Bone marrow (tissue), 2 donors: ENCODE results near the gene S100PBP.

Experiments used
- DNase-seq, 2 donors: peaks; one replicate each; lab custom pipeline; 2025; lab: John Stamatoyannopoulos, UW

S100PBP gene

DNA sequence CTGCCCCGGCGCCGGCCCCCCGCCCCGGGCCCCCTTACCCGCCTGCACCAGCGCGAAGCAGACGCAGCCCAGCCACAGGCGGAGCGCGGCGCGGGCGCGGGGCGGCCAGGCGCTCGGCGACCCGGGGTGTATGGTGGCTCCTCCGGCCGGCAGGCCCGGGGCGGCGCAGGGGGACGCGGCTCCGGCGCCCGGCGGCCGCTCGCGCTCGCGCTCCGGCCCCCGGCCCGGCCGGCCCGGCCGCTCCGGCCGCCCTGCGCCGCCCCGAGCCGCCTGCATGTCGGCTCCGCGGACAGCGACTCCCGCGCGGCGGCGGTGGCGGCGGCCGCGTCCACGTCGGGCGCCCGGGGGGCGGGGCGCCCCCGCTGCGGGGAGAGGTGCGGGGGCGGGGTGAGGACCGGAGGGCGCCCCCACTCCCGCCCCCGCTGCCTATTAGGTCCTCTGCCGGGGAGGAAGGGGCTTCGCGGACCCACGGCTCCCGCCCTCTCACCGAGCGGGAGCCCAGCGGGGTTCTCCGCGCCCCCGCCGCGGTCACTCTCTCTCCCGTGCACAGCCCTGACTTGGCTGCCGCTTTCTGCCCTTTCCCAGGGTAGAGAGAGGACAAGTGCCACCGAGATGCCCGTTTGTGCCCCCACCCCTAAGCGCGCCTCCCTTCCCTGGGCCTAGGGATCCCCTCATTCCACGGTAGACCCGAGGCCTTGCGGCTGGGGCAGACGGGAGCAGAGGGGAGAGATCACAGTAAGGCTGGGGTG lies 53.3 kb downstream of the S100PBP start, which contains the start of gene FNDC5:
Gene FNDC5 (minus strand): TSS at position 298 of the 749 bp plus-strand sequence.
- DNase-seq: no peak

DNA sequence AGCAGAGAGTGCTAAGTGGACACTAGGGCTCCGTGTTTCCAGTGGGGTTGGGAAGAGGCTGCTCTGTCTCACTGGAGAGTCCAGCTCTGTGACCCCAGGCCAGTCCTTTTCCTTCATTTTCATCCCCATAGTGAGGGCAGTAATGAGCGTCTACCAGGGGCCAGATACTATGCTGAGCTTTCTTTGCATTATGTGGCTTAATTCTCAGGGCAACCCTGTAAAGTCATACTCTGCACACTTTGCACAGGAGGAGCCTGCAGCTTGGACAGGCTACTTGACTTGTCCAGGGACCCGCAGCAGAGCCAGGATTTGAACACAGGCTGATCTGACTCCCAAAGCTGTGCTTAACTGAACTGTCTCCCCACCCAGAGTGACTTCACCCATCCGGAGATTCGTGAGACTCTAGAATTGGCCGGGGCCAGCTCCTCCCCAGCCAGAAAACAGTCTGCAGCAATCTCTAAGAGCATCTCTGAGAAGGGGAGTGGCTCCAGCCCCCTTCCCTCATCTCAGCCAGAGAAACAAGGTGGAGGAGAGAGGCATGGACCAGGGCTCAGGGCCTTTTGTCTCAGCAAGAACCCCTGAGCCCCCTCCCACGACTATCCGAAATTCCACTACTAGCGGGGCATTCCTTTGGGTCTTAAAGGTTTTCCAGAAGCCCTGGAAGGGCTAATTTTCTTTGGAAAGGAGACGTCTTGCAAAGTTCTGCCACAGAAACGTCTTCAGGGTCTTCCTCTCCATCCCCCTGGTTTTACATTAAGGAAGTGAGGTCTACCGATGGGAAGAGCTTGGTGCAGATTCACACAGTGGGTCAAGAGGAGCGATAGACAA lies 54.1 kb downstream of the S100PBP start:
- no peak for DNase-seq

DNA sequence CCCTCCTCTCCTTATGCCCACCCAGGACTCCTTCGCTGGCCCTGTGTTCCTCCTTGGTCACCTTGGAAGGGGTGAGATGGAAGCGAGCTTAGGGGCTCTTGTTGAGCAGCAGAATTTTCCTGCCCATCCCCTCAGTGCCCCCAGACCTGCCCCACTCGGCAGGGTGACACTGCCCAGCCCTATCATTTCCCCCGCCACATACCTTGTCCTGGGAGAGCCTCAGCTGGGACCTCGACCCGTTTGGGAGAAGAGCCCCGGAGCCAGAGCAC lies 54.7 kb downstream of the S100PBP start:
- no peak for DNase-seq

DNA sequence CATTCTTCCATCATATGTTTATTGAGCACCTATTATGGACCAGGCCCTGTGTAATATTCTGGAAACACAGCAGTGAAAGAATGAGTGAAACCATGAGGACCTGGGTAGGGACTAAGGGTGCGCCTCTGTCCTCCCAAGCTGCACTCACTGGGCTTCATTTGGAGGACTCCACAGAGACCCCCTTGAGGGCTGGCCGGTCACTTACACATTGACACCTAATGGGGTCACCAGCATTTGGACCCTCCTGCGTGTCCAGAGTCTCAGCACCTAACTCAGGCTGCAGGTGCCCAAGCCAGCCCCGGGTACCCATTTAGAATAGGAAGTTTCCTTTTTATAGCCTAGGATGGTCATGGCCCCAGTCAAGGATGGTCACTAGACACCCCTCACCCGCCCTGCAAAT lies 56.0 kb downstream of the S100PBP start:
- no peak for DNase-seq

DNA sequence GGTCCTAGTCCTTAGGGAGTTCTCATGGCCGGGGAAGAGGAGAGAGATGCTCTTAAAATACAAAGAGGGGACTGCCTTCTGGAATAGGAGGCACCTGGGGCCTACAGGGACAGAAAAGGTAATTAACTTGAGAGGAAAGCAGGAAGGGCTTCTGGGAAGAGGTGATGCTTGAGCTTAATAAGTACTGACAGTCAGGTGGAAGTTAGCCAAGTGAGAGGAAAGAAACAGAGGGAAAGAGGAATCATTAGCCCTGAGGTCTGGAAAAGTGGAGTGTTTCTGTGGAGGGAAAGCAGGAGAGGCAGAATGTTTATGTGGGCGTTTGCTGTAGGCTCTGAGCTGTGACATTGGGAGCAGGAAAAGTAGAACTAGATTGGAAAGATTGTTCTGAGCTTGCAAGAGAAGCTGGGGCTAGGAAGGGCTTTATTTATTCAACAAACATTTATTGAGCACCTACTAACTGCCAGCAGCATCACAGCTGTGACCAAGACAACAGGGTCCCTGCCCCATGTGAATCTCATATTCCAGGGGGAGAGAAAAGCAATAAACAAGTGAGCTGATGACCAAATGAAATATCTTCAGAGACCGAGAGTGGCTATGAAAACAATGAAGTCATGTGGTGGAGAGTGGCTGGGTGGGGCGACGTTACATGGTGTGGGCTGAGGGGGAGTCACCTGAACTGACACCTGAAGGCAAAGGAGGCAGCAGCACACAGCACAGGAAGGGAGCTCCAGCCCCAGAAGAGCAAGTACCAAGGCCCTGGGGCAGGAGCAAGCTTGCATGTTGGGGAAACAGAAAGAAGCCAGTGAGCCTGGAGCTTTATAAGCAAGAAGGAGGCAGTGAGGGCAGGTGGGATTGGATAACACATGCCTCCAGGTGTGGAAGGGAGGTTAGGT lies 57.7 kb downstream of the S100PBP start:
- no peak for DNase-seq

DNA sequence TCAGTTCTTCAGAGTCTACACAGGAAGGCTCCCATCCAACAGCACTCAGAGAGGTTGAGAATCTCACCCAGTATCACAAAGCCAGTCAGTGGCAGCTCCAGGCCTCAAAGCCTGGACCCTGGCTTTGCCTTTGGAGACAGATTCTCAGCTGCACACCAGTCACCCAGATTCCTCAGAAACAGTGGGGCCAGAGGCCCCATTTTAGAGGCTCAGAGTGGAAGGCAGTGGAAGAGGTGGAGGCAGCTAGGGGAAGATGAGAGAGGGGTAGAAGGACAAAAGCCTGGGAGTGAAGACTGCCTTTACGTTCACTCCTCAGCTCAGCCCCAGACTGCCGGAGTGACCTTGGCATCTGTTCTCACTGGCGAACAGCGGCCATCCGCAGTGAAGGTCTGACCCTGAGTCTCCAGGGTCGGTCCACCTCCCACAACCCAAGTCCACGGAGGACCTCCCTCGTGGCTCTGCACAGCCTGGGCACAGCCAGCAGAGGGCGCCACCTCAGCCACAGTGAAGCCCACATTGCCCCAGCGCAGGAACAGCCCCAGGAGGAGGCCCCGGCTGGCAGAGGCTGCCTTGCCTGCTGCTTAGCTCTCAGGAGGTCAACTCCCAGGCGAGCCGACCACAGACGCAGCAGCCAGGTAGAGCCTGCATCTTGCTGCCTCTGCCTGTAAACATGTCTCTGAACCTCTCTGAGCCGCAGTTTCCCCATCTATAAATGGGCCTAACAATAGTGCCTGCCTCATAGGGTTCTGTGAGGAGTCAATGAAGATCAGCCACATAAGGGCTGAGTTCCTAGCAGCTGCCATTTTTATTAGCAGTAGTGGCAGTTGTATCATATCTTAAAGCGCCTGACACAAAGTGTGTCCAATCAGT lies 59.1 kb downstream of the S100PBP start:
- peak; percentile 35 to 48 for DNase-seq

DNA sequence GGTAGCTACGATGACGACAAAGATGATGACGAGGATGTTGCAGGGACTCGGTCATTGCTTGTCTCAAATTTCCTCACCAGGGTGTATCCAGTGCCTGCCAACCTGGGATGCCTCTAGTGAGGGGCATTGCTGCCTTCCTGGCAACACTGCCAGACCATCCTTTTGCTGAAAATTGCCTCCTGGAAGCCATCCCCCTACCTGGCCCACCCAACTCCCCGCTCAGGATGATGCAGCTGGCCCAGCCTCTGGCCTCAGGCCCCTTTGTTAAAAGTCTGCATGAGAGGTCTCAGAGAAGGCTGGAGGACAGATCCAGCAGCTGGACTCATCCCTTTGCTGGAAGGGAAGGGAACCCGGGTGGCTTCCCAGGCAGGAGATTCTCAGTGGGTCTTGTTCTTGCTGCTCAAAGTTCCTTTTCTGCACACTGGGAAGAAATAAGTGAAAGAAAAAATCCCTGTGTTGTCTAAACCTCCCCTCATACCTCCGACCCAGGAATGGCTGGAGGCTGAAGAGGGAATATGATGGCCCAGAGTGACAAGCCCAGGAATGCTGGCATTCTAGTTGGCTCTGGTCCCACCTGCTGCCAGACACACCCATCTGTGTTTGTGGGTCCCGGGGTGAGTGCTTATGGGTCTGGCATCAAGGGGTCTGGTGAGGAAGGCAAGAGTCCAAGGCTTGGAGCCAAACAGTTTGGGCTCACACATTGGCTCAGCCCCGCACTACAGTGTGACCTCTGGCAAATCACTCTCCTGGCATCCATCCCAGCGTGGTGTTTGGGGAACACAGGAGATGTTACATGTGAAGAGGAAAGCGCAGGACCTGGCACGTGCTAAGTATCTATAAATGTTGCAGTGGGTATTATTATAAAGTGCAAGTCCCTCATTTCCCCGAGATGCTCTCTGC lies 60.0 kb downstream of the S100PBP start:
- DNase-seq: no peak

DNA sequence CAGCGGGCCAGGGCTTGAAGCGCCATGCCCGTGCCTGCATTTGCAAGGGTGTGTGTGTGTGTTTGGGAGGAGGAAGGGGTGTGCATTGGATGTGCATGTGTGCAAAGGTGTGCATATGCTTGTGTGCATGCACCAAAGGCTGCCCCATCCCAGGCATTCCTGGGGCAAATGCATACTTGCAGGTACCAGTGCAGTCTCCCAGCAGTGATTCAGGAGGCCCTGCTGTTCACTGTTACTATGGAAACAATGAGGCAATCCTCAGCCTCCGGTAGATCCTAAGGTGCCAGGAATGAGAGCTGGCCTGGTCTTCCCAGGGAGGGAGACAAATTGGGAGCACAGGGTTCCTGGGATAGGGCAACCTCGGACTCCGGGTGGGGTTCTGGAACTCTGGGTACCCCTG lies 60.7 kb downstream of the S100PBP start:
- DNase-seq: no peak

DNA sequence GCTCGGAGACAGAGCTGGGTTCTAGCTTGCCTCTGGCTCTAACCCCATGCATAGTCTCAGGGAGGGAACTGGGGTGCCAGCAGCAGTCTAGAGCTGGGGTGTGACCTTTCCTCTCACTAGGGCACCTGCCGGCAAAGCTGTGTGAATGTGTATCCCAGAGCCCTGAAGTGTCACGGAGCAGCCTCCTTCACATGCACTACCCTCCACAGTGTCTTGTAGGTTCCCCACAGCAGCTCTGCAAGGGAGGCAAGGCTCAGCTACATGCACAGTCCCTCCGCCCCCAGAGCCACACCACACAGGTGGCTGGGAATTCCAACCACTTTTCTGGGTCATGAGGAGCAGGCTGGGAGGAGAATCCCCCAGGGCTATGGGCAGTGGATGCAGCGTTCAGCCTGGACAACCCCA lies 61.2 kb downstream of the S100PBP start:
- no peak for DNase-seq

DNA sequence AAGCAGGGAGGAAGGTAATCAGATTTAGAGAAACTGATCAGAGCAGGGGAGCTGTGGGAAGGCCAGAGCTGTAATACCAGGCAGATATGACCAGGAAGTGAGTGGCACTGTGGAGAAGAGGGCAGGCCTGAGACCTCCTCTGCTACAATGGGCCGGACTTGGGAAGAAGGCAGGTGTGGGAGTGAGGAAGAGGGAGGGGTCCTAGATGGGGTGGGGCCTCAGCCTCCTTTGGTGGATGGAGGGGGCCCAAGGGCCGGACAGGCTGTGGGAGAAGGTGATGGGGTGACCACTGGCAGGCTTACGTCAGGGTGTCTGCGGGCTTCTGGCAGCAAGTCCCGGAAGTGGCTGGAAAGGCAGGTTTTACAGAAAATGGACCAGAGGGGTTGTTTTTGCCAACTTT lies 63.8 kb downstream of the S100PBP start:
- no peak for DNase-seq

DNA sequence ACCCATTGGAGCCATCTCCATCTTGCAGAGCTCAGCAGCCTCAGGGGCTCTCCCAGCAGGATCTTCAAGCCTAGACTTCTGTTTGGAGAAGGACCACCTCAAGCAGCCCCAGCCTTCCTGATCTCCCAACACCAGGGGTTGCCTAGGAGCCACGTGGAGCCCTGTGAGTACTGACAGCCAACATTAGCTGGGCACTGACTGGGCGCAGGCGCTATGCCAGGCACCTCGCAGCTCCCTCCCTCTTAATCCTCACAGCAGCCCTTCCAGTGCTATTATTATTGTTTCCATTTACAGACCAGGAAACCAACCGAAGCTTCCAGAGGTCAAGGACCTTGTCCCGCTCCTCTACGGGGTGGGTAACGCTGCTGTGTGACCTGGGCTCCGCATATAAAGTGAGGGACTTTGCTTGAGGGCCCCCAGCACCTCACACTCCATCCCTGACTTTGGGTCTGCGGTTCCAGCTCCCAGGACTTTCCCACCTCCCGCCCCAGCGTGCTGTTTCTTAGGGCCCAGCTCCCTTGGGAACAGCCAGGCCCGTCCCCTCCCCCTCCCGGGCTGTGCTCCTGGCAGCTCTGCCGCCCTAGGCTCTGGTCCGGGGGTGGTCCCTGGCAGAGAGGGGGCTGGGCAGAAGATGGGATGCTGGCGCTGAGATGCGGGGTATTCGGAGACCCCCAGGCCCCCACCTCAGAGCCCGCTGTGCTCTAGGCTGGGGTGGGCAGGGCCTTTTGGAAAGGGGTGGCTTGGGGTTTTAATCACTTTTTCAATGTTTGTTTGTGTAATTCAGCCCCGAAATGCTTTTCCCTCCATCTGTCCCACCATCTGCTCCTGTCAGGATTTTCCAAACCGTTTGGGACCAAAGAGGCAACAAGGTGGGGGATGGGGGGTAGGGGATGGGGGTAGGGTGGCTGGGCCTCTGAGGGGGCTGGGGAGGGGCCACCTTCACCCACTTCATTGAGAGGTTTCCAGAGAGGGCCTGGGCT lies 64.7 kb downstream of the S100PBP start:
- no peak for DNase-seq

DNA sequence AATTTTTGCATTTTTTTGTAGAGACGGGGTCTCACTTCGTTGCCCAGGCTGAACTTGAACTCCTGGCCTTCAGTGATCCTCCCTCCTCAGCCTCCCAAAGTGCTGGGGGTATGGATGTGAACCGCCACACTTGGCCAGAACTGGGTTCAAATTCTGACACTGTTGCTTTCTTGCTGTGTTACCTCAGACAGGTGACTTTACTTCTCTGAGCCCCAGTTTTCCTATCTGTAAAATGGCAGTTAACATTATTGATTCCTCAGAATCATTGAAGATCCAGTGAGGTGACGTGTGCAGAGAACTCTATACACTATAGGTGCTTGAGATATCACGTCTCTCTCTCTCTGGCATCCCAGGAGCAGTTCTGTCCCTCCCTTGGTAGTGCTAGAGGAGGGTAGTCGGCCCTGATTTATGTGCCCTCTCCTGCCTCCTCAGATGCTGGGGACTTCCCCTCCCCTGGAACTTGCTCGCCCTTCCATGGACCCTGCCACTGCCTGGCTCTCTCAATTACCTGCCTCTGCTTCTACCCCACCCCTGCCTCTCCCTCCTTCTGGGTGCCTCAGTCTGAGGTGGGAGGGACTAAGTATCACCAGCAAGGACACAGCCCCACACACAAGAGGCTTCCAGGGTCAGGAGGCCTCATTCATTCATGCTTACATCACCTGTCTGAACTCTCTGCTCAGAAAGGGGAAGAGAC lies 66.0 kb downstream of the S100PBP start:
- no peak for DNase-seq

DNA sequence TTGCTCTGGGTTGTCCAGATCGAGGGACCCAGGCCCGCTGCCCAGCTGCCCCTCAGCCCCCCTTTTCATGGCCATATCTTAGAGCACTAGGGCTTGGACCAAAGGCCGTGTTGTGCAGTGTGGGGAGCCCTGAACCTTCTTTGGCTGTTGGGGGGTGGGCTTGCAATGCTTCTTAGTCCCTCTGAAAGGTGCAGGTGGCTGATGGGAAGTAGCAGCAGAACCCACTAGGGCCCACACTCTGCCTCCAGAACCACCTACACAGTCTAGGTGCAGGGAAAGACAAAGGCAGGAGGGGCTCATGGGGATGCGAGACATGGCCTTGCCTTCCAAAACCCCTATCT lies 66.5 kb downstream of the S100PBP start:
- DNase-seq: no peak

DNA sequence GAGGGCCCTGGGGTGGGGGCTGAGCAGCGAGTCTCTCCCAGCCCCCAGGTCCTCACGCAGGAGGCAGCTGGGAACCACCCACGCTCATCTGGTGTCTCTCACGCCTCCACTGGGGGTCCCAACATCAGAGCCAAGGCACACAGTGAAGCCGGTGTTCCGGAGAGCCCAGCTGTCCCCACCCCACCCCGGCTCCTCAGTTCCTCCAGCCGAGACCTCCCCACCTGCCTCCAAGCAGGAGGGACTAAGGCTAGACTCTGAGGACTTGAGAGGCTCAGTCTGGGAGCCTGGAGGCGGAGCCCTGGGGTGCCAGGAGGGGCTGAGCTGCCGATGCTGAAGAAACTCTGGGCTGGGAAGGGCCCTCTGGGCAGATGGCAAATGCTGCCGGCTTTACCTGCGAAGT lies 67.3 kb downstream of the S100PBP start:
- DNase-seq: no peak

DNA sequence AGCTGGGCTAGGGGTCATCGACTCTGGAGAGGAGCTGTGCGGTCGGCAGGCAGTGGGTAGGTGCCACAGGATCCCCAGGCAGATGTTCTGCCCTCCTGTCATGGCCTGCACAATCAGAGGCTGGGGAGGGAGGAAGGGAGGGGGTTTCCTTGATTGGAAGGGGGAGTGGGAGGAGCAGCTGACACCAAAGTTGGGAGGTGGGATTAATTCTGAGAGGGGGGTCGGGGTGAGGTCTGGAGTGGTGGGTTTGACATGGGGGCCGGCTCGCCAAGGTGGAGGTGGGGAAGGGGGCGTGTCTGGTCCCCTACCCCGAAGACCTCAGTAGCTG lies 68.2 kb downstream of the S100PBP start:
- no peak for DNase-seq

DNA sequence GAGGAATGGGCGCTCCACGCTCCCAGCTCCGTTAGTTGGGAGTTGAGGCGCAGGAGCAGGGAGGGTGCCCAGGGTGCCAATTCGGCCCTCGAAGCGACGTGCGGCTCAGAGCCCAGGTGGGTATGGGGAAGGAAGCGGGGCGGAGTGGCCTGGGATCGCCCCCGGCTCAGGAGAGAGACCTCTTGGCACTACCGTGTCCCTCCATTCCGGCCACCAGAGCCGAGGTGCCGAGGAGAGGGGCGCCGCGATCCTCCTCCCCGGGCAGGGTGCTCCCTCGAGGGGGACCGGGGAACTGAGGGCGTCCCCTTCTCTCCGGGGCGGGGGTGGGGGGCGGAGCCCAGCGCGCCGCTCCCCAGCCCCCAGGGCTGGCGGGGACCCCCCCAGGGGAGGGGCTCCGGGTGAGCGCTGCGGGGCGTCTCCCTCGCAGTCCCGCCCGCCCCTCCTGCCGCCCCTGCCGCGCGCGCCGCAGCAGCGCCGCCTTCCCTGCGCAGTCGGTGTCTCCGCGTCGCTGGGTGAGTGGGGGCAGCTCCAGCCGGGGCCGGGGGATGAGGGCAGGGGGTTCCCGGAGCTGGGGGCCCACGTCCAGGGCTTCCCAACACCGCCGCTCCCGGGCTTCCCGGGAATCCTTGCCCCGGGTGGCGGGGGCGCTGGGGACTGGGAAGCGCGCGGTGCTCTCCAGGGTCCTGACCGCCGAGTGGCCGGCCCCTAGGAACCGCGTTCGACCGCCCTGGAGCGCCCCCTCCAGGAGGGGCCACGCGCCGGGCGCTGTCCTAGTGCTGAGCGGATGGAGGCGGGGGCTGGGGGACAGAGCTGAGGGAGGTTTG lies 68.8 kb downstream of the S100PBP start, which contains the start of gene HPCA:
Gene HPCA (plus strand): TSS at position 488 of the 824 bp plus-strand sequence. CDS start 2,408 bp downstream, outside the sequence.
- no peak for DNase-seq

DNA sequence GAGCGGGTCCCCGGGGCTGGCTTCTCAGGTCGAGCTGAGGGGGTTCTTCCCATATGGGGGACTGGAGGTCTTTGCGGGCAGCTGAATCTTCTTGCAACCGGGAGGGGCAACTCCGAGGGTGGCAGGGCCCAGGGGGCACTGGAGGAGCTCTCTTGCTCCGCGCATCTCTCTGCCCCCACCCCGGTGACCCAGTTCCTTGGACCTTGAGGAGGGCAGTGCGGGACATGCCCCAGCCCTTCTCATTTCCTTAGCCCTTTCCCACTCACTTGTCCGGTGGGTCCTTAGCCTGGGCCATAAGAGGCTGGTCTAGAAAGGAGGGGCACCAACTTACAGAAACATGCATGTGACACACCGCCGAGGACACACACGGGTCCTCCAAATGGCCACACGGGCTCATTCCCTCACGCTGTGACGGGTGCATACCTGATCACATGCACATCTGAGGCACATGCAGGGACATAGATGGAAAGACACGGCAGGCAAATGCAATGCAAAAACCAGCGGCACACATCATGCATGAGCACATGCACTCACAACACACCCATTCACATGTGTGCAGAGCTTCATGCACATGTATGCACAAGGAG lies 69.5 kb downstream of the S100PBP start:
- no peak for DNase-seq

DNA sequence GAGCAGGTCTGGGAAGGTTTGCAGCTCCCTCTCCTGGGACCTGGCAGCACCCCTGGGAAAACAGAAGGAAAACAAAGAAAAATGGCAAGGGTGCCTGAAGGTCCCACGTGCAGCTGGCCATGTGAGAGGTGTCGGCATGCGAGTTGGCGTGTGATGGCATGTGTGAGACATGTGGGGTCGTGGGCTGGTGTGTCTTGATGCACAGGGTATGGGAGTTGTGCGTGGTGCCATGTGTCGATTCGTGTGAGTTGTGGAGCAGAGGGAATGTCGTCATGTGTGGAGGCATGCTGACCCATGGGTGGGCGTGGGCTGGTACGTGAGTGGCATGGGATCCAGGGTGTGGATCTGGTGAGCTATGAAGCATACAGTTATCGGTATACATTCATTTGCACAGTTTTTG lies 70.2 kb downstream of the S100PBP start:
- no peak for DNase-seq
